Activated naive CD8-positive, alpha-beta T cell treated with anti-CD3 and anti-CD28 coated beads, Interleukin-2, amount 10 ng/mL, durations not matched to agents 7 days and 5 days (primary cell): ENCODE data around the gene ALX3. TPM values are rescaled to one million over a fixed set of nuclear protein-coding genes. Genes with fewer than 3 reads are reported as not detected.

Experiments
- ATAC-seq: fragments of 150-1000 bp; cut with Tn5 transposase; one replicate; pipeline ENCODE4 v1.10.0; 2021; ENCODE audit warnings: low read depth, moderate library complexity
- POLR2A ChIA-PET: fragments of 350-600 bp; sonication (Branson Sonifier 250); formaldehyde crosslinking; loops from one replicate; lab custom pipeline; 2021; ENCODE audit warnings: antibody characterized with exemption; lab: Charles Lee
- DNase-seq: peaks from one replicate; pipeline ENCODE4 v3.0.0; 2021
- H3K27ac Mint-ChIP-seq: one replicate; pipeline ENCODE4 v1.8.0; 2022; ENCODE audit warnings: mild to moderate bottlenecking, mixed read lengths
- H3K27me3 Mint-ChIP-seq: one replicate; pipeline ENCODE4 v1.8.0; 2022; ENCODE audit warnings: mild to moderate bottlenecking, moderate library complexity, mixed read lengths
- H3K36me3 Mint-ChIP-seq: one replicate; pipeline ENCODE4 v1.8.0; 2021; ENCODE audit warnings: mild to moderate bottlenecking, mixed read lengths
- H3K4me1 Mint-ChIP-seq: one replicate; pipeline ENCODE4 v1.8.0; 2021; ENCODE audit warnings: mixed read lengths
- H3K4me3 Mint-ChIP-seq: one replicate; pipeline ENCODE4 v1.8.0; 2022; ENCODE audit warnings: mild to moderate bottlenecking, moderate library complexity, mixed read lengths
- H3K9me3 Mint-ChIP-seq: one replicate; pipeline ENCODE4 v1.8.0; 2021; ENCODE audit warnings: mixed read lengths
- total RNA-seq, 2 experiments: library from RNA; stranded (reverse); gene quantifications; one replicate each; pipeline ENCODE4 v1.2.3, GENCODE V29; 2021

Gene ALX3
- total RNA-seq, 2 experiments from 2014 or later, result not detected

DNA sequence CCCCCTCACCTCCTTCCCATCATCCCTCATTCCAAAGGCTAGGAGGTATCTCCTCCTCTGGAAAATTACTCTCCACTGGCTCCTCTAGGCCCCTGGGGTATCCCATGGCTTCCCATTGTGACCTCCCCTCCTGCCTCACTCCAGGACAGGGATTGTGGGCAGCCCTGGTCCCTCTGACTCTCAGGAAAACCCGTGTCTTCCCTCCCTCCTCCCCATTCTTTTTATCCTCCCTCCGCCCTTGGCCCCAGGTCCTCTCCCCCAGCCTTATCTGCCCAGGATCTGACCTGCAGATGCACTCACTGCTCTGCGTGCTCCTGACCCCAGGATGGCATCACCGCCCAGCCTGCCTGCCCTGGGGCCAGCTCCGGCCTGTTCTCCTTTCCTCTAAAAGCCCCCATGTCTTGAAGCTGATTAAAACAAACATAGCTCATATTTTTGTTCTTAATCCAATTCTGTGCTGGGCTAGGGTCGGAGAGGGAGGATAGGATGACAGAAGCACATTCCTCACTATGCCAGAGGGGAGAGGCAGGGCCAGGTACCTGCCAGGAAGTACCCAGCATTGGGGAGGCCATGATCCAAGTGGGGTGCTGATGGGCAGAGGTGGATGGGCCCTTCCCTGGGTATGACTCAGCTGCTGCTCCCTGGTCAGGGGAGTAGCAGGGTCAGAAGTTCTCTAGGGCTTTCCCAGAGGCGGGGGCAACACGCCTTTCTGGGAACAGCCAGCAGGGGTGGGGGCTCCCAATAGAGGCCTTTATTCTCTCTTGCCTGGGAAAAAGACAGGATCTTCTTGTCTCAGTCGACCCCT, 28.0 kb upstream of the ALX3 start:
- Mint-ChIP-seq H3K4me3 (no peak overlapping the region), H3K4me1 (no peaks in the 10 kb centered on the region), H3K27me3 (peaks cover 11% of the 10 kb centered on the region), H3K9me3 (no peaks in the 10 kb centered on the region), H3K27ac (no peak overlapping the region), H3K36me3 (no peaks in the 10 kb centered on the region)
- ATAC-seq, result no peak
- DNase-seq, result no peak
- POLR2A ChIA-PET, result no interaction called here

DNA sequence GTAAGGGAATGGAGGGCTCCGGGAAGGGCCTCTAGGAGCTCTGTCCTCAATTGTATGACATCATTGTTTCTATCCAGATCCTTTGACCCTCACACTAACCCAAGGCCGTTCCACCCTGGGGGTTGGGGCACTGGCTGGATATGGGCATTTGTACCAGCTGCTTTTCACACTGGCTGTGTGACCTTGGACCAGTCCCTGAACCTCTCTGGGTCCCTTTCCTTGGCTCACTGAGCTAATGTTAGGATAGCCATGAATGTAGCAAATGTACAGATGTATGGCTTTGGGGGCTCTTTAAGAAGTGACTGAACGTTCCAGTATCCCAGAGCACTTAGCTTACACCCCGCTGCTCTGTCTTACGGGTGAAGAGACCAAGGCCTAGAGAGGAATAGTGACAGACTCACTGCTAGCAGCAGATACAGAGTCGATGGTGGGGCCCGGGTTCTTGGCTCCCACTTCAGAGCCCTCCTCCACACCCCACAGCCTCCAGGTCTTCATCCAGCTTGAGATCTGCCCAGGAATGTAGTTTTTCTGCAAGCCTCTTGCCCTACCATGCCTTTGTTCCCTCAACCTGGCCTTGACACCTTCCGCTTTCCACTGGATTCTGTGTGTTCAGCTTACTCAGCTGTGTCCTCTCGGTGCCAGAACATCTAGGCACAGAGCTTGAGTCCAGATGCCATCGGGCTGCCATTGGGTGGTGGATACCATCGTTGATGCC, 27.2 kb upstream of the ALX3 start:
- Mint-ChIP-seq H3K36me3 (no peaks in the 10 kb centered on the region), H3K27ac (no peak overlapping the region), H3K4me1 (no peaks in the 10 kb centered on the region), H3K4me3 (no peak overlapping the region), H3K27me3 (peaks cover 18% of the 10 kb centered on the region), H3K9me3 (no peaks in the 10 kb centered on the region)
- POLR2A ChIA-PET, result no interaction called here
- ATAC-seq (no peak), DNase-seq (no peak)

GRCh38 chr1:110094931-110095654, 24.6 kb upstream of the ALX3 start:
- ATAC-seq (no peak), DNase-seq (no peak)
- Mint-ChIP-seq H3K4me1 (no peaks in the 10 kb centered on the region), H3K4me3 (no peak overlapping the region), H3K27me3 (peaks cover 31% of the 10 kb centered on the region), H3K27ac (no peak overlapping the region), H3K9me3 (no peaks in the 10 kb centered on the region), H3K36me3 (no peaks in the 10 kb centered on the region)
- POLR2A ChIA-PET, result no interaction called here

DNA sequence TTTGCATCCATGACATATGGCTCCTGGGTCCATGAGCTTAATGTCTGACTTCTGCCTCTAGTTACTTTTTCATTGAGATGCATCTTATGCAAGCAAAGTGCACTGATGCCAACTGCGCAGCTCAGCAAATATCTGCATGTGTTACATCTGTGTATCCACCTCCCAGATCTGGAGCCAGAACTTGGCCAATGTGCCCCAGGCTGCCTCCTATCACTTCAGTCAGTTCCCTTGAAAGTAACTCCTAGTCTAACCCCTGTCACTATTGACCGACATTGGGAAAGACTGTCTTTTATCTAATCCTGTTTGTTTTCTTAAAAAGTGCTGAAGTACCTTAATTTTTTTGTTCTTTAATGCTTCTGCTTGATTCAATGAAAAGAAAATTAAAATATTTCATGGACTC, 22.5 kb upstream of the ALX3 start:
- no peak for ATAC-seq
- POLR2A ChIA-PET, result no interaction called here
- Mint-ChIP-seq H3K4me1 (no peaks in the 10 kb centered on the region), H3K36me3 (no peaks in the 10 kb centered on the region), H3K27me3 (peaks cover 32% of the 10 kb centered on the region), H3K4me3 (no peak overlapping the region), H3K27ac (no peak overlapping the region), H3K9me3 (no peaks in the 10 kb centered on the region)
- no peak for DNase-seq

GRCh38 chr1:110091791-110092190, 21.3 kb upstream of the ALX3 start:
- no peak for DNase-seq
- POLR2A ChIA-PET, result interaction anchor here (0.9 kb wide), 1 partner anchor 10 kb away, joined by 4 read pairs; no protein-coding TSS in a partner anchor
- Mint-ChIP-seq H3K36me3 (no peaks in the 10 kb centered on the region), H3K27ac (no peak overlapping the region), H3K27me3 (peaks cover 35% of the 10 kb centered on the region), H3K4me1 (no peaks in the 10 kb centered on the region), H3K4me3 (no peak overlapping the region), H3K9me3 (no peaks in the 10 kb centered on the region)
- no peak for ATAC-seq

- no peaks in the 10 kb centered on the region for H3K36me3 Mint-ChIP-seq
- no peaks in the 10 kb centered on the region for H3K9me3 Mint-ChIP-seq
- no peaks in the 10 kb centered on the region for H3K4me1 Mint-ChIP-seq
- POLR2A ChIA-PET, result interaction anchor here (0.9 kb wide), 1 partner anchor 9 kb away, joined by 4 read pairs; no protein-coding TSS in a partner anchor
- H3K27me3 Mint-ChIP-seq, result peaks cover 36% of the 10 kb centered on the region
- H3K27ac Mint-ChIP-seq, result no peak overlapping the region
- ATAC-seq, result no peak
- H3K4me3 Mint-ChIP-seq, result no peak overlapping the region
- no peak for DNase-seq
These were observed 20.9 kb upstream of the ALX3 start for GRCh38 chr1:110091381-110091780.

GRCh38 chr1:110089561-110090275, 19.2 kb upstream of the ALX3 start:
- POLR2A ChIA-PET, result no interaction called here
- no peak overlapping the region for H3K4me3 Mint-ChIP-seq
- H3K36me3 Mint-ChIP-seq, result no peaks in the 10 kb centered on the region
- H3K9me3 Mint-ChIP-seq, result no peaks in the 10 kb centered on the region
- no peak overlapping the region for H3K27ac Mint-ChIP-seq
- DNase-seq (no peak), ATAC-seq (no peak)
- peaks cover 3% of the 10 kb centered on the region for H3K4me1 Mint-ChIP-seq
- peaks cover 48% of the 10 kb centered on the region for H3K27me3 Mint-ChIP-seq

DNA sequence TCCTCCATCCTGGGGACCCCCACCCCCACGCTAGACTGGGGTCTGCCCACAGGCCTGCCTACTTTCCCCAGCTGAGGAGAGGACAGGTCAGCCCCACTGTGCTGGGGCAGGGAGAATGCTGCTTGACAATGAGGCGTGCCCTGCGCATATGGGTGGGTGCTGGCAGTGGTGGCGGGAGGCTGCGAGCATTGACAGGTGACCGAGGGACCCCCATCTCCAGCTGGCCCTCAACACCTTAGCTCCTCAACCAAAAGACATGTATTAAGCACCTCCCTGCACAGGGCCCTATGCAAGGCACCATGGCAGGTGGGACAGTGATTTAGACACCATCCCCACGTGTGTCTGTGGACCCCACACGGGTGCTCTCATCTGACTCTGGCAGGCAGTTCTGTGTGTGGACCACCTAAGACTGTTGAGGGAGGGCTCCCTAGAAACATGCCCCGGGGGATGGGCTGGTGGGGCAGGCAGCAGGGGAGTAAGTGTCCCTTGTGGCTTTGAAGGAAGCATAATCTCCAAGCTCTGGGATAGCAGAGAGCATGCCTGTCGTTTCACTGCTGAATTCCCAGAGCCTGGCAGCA, 18.4 kb upstream of the ALX3 start:
- no peaks in the 10 kb centered on the region for H3K36me3 Mint-ChIP-seq
- peaks cover 54% of the 10 kb centered on the region for H3K27me3 Mint-ChIP-seq
- no peak for DNase-seq
- no peak for ATAC-seq
- no peaks in the 10 kb centered on the region for H3K9me3 Mint-ChIP-seq
- H3K27ac Mint-ChIP-seq, result no peak overlapping the region
- no peak overlapping the region for H3K4me3 Mint-ChIP-seq
- POLR2A ChIA-PET, result interaction anchor here (1.0 kb wide), 1 partner anchor 16 kb away, joined by 3 read pairs; no protein-coding TSS in a partner anchor
- H3K4me1 Mint-ChIP-seq, result peaks cover 4% of the 10 kb centered on the region

- ATAC-seq (peak; percentile 82), DNase-seq (no peak)
- Mint-ChIP-seq H3K9me3 (no peaks in the 10 kb centered on the region), H3K4me3 (no peak overlapping the region), H3K27ac (no peak overlapping the region), H3K4me1 (peaks cover 10% of the 10 kb centered on the region), H3K36me3 (no peaks in the 10 kb centered on the region), H3K27me3 (peaks cover 59% of the 10 kb centered on the region)
- POLR2A ChIA-PET, result interaction anchor here (1.0 kb wide), 1 partner anchor 16 kb away, joined by 3 read pairs; no protein-coding TSS in a partner anchor
These were observed 17.6 kb upstream of the ALX3 start for GRCh38 chr1:110087812-110088738.

DNA sequence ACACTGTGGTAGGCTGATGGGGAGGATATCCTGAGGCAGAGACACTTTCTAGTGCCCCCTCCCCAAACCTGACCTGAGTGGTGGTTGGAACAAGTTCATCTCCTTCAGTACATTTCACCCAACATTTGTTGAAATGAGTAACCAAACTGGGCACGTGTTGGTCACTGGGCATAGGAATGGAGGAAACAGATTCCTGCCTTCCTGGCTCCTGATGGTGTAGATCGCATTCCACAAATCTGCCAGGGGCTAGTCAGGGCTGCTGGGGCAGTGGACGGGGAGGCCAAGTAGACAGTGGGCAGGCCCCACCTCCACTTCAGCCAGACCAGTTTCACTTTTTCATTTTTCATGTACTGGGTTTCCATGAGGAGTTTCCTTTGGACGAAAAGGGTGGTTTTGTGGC, 16.5 kb upstream of the ALX3 start:
- POLR2A ChIA-PET, result no interaction called here
- H3K27ac Mint-ChIP-seq, result no peak overlapping the region
- no peaks in the 10 kb centered on the region for H3K36me3 Mint-ChIP-seq
- ATAC-seq, result no peak
- H3K27me3 Mint-ChIP-seq, result peaks cover 59% of the 10 kb centered on the region
- peaks cover 12% of the 10 kb centered on the region for H3K4me1 Mint-ChIP-seq
- no peak for DNase-seq
- no peak overlapping the region for H3K4me3 Mint-ChIP-seq
- H3K9me3 Mint-ChIP-seq, result no peaks in the 10 kb centered on the region

GRCh38 chr1:110085671-110086070, 15.2 kb upstream of the ALX3 start:
- POLR2A ChIA-PET, result no interaction called here
- peaks cover 56% of the 10 kb centered on the region for H3K27me3 Mint-ChIP-seq
- H3K9me3 Mint-ChIP-seq, result no peaks in the 10 kb centered on the region
- ATAC-seq (no peak), DNase-seq (no peak)
- no peaks in the 10 kb centered on the region for H3K36me3 Mint-ChIP-seq
- H3K4me1 Mint-ChIP-seq, result peaks cover 12% of the 10 kb centered on the region
- H3K27ac Mint-ChIP-seq, result no peak overlapping the region
- no peak overlapping the region for H3K4me3 Mint-ChIP-seq
